HG03571 (cell line): ENCODE data around the gene CD38.
A peak's percentile ranks its signal among the peaks of the same experiment; 100 is the strongest.
"Not testable (repeated sequence)": the region's sequence is repeated elsewhere in the genome, so short reads cannot be mapped to it uniquely, and the experiment has no call there.

ENCODE experiments used
- ATAC-seq: cut with Tn5 transposase; IDR thresholded peaks from one replicate; pipeline ENCODE4 v1.9.1; 2021; ENCODE audit not compliant: unreplicated experiment

Gene CD38

DNA sequence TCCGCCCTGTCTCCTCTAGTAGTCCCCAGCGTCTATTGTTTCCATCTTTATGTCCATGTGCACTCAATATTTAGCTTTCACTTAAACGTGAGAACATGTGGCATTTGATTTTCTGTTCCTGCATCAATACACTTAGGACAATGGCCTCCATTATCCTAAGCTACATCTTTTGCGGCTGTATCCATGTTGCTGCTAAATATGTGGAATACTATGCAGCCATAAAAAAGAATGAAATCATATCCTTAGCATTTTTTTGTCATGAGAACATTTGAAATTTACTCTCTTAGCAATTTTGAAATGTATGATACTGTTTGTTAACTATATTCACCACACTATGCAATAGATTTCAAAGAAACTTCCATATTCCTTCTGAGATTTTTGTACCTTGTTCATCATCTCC, 19.8 kb upstream of the CD38 start:
- ATAC-seq: no peak

DNA sequence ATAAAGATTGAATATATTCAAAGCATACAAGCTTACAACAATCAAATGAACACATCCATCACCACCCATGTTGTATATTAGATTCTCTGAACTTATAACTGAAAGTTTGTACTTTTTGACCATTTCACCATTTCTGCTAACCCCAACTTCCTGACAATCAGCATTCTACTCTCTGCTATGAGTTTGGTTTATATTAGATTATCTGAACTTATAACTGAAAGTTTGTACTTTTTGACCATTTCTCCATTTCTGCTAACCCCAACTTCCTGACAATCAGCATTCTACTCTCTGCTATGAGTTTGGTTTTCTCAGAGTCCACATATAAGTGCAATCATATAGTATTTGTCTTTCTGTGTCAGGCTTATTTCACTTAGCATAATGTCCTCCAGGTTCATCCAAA, 15.7 kb upstream of the CD38 start:
- not testable (repeated sequence) for ATAC-seq

DNA sequence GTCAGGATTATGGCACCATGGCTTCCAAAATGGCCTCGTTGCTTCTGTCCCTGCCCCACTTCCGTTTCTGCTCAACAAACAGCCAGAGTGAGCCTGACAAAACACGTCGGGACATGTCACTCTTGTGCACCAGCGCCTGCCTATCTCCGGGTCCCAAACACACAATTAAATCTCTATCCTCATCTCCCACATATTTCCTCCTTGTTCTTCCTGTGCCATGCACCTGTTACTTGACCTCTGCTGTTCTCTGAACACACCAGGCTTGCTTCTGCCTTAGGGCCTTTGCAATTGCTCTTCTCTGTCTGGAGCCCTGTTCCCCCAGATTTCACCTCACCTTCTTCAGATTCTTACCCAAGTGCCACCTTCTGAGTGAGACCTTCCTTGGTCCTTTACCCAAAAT, 12.7 kb upstream of the CD38 start:
- no peak for ATAC-seq

DNA sequence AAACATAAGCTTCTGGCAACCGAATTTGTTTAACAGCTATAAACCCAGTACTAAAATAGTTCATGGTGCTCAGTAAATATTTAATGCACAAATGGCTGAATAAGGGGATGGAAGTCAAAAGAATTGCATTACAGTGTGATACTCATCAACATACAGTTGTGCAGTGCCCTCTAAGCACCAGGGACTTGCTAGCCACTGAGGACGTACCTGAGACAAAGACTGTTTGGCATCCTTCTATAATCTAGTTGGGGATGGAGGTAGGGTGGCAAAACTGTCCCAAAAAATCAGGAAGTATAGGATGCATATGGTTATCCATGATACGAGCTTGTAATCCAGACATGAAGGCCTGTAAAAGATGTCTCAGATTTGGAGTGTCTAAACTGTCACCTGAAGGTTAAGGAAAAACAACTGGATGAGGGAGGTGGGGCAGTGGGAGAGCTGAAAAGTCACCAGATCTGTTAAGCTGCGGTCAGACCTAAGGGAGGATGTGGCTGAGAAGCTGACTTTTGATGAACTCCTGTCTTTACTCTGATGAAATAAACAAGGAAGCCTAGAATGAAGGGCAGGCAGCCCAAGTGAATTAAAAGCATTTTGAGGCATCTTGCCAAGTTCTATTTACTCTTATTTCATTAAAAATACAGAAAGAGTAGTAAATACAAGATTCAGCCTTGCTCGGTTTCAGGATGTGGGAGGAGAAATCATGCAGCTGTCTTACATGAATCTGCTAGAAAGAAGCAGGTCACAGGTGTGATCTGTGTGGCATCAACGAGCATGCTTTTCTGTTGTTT, 12.0 kb upstream of the CD38 start:
- ATAC-seq: peak; percentile 36

DNA sequence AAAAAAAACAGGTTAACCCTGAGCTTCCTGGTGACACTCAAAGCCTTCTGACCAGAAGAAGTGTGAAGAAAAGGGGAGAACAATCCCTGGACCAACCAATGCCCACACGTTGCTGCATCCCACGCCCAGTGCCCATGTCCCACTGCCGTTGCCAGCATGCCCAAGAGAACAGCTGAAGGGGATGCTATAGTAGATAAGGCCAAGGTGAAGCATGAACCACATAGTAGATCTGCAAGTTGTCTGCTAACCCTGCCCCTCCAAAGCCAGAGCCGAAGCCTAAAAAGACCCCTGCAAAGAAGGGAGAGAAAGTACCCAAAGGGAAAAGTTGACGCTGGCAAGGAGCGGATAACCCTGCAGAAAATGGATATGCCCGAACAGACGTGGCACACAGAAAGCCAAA, 11.3 kb upstream of the CD38 start:
- no peak for ATAC-seq

DNA sequence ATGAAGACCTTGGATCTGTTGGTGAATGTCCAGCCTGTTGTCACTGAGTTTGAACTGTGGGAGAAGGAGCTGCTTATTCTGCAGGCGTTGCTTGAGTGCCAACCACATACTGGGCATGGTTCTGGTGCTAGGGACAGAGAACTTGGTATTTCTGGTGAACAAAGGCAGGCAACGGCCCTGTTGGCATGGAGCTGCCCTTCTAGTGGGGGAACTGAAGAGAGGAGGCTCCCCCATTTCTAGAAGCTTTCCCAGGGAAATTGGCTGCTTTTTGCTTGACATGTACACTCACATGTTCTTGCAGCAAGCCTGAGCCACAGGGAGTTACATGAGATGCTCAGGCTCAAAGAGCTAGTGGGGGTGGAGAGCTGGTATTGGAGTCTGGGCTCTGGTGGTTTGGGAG, 8.9 kb upstream of the CD38 start:
- no peak for ATAC-seq

DNA sequence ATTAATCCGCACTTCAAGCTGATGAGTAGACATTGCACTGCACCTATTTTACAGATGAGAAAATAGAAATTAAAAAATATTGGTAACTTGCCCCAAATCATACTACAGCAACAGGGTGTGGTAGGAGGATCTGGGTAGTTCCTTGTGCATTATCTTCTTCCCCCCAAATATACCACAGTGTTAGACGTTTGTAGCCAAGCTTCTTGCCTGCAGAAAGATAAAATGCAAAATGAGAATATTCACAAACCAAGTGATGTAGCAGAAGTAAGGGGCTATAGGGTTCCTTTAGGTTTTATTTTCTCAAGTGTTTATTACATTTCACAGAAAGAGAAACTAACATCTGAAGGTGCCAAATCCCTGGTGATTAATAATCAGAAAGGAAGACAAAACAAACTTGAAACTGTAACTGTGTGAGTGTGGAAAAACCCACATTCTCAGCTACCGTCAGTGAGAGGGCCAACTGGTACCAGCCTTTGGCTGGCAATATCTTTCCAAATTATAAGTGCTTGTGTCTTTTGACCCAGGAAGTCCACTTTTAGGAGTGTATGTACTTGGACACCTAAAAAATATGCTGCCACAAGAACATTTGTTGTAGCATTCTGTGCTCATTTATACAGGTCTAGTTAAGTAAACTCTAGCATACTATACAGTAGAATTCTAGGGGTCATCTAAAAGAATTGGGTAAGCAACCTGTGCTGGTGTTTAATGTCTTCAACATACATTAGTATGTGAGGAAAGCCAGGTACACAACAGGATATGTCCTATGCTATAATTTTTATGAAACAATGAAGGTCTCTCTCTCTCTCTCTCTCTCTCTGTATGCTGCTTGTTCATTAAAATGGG, 6.7 kb upstream of the CD38 start:
- ATAC-seq: peak; percentile 68

DNA sequence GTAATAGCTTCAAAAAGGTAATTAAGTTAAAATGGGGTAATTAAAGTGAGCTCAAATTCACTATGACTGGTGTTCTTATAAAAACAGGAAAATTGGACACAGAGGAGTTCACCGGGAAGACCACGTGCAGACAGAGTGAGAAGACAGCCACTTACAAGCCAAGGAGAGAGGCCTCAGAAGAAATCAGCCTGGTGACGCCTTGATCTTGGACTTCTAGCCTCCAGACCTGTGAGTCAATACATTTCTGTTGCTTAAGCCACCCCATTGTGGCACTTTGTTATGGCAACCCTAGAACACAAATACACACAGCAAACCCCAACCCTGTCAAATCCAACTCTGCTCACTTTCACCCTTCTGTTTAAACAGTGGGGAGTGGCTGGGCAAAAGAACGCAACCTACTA, 4.1 kb upstream of the CD38 start:
- ATAC-seq: no peak

DNA sequence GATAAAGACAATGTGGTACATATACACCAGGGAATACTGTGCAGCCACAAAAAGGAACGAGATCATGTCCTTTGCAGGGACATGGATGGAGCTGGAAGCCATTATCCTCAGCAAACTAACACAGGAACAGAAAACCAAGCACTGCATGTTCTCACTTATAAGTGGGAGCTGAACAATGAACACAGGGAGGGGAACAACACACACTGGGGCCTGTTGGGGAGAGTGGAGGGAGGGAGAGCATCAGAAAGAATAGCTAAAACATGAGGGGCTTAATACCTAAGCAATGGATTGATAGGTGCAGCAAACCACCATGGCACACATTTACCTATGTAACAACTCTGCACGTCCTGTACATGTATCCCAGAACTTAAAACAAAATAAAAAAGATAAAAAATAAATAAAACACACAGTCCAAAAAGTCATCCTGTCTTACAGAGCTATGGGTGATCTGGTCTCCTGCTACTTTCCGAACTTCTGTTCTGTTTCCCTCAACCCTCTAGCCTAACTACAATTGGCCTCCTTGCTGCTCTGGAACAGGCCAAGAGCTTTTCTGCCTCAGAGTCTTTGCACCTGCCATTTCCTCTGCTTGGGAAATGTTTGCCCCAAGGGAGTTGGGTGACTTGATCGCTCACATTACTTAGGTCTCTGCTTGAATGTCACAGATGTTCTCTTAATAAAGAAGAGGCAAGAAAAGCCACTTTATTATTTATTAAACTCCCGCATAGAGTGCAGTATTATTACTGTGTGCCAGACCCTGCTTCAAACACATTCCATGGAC, 1.1 kb upstream of the CD38 start:
- no peak for ATAC-seq

DNA sequence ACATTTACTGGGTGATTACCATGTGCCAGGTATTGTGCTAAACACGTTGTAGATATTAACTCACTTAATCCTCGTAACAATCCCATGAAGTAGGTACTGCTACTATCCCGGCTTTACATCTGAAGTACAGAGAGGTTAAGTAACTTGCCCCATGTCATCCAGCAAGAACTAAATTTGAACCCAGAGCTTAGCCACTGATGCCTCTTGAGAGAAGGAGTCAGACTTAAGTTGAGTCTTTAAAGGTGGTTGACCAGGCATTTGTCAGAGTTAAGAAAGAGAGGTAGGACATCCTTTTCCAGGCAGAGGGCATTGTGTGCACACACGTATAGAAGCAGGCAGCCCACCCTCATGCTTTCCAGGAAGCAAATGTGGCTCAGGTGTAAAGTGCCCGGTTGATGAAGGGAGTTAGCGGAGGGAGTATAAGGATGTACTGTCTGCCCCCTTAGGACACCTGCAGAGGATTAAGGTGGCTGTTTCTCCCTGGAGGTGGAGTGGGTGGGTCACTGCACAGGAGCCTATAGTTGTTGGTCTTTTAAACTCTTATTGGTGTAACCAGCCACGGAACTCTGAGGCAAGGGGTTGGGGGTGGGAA, 335 bp upstream of the CD38 start:
- no peak for ATAC-seq

DNA sequence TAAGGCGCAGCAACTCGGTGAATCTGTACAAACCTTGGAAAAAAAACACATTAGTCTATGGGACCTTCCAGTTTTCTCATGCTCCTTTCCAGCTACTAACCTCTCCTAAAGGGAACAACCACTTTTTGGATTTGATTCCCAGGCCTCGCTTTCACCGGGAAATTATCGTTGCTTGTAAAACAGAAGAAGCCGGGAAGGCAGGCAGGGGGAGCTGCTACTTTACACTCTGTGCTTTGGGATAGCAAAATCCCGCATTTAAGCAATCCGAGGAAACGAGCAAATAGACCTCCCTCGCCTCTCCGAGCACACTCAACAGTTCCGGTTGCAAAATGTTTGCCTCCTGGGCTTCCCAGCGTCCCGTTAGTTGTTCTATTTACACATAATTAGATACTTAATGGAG, 1.2 kb downstream of the CD38 start:
- ATAC-seq: no peak

DNA sequence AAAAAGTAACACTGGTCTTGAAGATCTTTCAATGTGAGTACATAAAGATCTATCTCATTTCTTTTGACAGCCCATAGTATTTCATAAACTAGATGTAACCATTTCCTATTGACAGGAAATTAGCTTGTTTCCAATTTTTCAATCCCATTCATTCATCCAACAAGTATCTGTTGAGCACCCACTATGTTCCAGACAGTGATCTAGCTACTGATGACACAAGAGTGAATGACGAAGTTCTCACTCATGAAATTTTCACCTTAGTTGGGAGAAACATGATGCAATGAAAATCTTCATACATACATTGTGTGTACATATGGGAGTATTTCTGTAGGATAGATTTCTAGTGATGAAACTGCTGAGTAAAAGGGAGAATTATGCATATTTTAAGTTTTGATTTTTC, 1.7 kb downstream of the CD38 start:
- no peak for ATAC-seq

DNA sequence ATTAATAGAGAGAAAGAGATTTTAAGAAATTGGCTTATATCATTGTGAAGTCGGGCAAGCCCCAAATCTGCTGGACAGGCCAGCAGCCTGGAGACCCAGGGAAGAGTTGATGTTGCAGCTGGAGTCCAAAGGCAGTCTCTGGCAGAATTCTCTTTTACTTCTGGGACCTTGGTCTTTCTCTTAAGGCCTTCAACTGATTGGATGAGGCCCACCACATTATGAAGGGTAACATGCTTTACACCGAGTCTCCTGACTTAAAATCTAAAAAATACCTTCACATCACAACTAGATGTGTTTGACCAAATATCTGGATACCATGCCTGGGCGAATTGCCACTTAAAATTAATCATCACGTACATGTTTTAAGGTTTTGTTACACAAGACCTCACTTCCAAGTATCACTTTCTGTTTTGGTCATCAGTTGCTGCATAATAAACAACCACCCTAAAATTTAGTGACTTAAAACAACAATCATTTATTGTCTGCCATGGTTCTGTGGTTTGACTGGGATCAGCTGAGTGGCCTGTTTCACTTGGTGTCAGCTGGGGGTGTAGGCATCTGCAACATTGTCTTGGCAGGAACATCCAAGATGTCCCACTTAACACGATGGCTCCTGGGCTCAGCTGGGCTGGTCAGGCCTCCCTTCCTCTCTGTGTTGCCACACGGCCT, 3.4 kb downstream of the CD38 start:
- ATAC-seq: peak; percentile 30

DNA sequence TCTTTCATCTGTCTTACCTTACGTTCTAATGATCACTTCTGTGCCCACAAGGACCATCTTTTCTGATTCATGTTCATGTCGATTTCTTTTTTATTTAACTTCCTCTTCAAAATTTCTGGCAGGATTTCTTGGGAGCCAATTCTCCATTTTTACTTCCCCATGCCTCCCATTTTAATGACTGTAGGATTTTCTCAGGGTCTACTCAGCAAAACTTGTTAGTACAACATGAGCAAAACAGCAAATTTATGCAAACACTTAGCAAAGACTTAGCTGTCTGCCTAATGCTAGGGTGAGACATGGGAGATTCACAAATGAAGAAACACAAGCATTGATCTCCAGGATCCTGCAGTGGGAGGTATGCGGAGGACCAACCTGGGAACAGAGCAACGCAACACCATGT, 5.5 kb downstream of the CD38 start:
- ATAC-seq: no peak

DNA sequence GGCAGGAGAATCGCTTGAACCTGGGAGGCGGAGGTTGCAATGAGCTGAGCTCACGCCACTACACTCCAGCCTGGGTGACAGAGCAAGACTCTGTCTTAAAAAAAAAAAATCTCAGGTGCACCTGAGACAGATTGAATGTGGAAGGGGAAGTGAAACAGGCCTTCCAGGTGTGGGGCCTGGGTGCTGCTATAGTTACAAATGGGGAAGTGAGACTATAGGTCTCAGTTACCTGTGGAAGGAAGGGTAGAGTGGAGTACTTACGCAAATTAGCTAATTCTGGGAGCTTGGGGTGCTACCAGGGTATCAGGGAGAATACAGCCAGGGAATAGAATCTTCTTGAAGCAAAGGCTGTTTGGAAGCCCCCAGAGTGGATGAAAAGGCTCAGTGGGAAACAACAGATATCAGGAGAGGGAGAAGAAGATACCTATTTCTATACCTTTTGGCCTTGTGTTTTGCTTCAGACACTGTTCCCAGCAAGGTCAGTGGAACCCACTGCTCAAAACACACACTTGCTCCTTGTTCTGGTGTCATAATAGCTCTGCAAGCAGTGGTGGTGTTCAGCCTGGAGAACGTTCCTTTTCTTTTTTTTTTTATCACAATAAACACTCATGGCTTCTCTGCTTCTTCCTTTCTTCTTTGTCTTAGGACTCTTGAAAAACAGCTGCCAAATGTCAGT, 7.0 kb downstream of the CD38 start:
- ATAC-seq: peak; percentile 66

DNA sequence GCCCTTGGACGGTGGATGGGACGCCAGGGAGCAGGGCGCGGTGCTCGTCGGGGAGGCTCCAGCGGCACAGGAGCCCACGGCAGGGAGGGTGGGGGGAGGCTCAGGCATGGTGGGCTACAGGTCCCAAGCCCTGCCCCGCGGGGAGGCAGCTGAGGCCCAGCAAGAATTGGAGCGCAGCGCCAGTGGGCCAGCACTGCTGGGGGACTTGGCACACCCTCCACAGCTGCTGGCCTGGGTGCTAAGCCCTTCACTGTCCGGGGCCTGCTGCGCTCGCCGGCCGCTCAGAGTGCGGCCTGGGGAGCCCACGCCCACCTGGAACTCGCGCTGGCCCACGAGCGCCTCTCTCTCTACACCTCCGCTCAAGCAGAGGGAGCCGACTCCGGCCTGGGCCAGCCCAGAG, 8.6 kb downstream of the CD38 start:
- ATAC-seq: no peak

DNA sequence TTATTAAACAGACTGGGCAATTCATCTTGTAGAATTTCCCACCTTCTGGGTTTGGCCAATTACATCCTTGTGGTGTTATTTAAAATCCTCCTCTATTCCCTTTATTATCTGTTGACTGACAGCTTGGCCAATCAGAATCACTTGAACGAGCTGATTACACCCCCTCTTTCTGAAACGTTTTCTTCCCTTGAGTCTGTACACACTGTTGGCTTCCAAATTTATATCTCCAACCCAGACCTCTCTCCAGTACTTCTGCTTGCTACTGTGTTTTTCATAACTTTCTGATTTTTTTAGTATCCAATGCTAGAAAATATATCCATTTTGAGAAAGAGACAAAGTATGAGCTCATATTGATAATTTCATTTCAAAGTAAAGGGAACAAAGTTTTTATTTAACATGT, 14.8 kb downstream of the CD38 start:
- ATAC-seq: no peak

DNA sequence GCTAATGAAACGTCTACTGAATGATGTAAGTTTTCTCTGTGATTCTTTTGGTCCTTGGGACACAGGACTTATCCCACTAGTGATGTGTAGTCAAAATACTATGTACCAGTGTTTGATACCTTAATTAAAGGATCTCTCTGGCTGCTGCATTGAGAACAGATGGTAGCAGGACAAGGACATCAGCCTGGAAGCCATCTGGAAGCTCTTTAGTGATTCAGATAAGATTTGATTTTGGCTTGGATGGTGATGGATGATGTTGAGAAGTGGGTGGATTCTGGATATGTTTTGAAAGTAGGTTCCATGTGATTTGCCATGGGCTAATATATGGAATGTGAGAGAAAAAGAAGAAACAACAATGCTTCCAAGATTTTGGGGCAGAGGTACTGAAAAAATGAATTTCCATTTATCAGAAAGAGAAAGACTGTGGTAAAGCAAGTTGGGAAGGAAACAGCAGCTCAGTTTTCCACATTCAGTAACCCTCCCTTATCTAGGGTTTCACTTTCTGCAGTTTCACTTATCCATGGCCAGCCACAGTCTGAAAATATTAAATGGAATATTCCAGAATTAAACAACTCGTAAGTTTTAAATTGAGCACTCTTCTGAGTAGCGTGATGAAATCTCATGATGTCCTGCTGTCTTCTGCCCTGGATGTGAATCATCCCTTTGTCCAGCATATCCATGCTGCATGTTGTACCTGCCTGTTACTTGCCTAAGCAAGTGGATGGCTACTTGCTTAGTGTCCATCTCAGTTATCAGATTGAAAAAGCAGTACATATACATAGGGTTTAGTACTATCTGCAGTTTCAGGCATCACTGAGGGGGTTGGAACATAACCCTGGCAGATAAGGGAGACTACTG, 15.6 kb downstream of the CD38 start:
- ATAC-seq: no peak

DNA sequence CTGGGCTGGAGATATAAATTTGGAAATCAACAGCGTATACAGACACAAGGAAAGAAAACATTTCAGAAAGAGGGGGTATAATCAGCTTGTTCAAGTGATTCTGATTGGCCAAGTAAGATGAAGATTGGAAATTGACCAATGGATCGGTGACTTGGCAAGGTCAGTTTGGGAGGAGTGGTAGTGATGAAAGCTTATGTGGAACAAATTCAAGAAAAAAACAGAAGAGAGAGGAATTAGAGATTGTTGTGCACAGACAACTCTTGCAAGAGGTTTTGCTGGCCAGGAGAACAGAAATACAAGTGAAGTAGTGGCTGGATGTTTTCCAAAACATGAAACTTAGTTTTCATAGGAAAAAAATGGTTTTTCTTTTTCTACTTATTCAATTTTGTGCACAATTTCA, 16.3 kb downstream of the CD38 start:
- no peak for ATAC-seq
